Stimulated activated naive CD8-positive, alpha-beta T cell treated with anti-CD3 and anti-CD28 coated beads, Interleukin-15, Interleukin-2, amounts not matched to agents 100 U/mL and 50 U/mL, for 24 hours (primary cell): Measurements from ENCODE around the gene BPGM.
A peak's percentile ranks its signal among the peaks of the same experiment; 100 is the strongest.

Source experiments
- ATAC-seq: fragments of 150-1000 bp; cut with Tn5 transposase; one replicate; pipeline ENCODE4 v1.10.0; 2021
- DNase-seq: peaks from one replicate; pipeline ENCODE4 v3.0.0; 2021

The BPGM gene

GRCh38 chr7:134646425-134647305, at the start of gene BPGM:
TSS of gene BPGM (plus strand) at chr7:134646853. CDS start at chr7:134661508, 14,655 bp downstream.
- DNase-seq: peak; percentile 92
- peak; percentile 100 for ATAC-seq

- ATAC-seq: no peak
- DNase-seq: no peak
These were observed 47.3 kb upstream of the BPGM start for GRCh38 chr7:134599371-134599770.

GRCh38 chr7:134601459-134601858, 45.2 kb upstream of the BPGM start:
- no peak for ATAC-seq
- DNase-seq: no peak

- ATAC-seq (no peak), DNase-seq (no peak)
These were observed 43.7 kb upstream of the BPGM start for GRCh38 chr7:134602881-134603451.

GRCh38 chr7:134605978-134606923, 40.4 kb upstream of the BPGM start:
- DNase-seq (peak; percentile 66), ATAC-seq (peak; percentile 89)

- DNase-seq (no peak), ATAC-seq (no peak)
These were observed 35.0 kb upstream of the BPGM start for GRCh38 chr7:134611611-134612151.

- ATAC-seq: no peak
These were observed 34.5 kb upstream of the BPGM start for GRCh38 chr7:134612197-134612596.

GRCh38 chr7:134613623-134614347, 32.9 kb upstream of the BPGM start:
- DNase-seq (peak; percentile 17), ATAC-seq (peak; percentile 86)

More at GRCh38 chr7:134612197-134612596, 34.5 kb upstream of the BPGM start:
- DNase-seq: no peak

- ATAC-seq (no peak), DNase-seq (no peak)
These were observed 30.0 kb upstream of the BPGM start for GRCh38 chr7:134616611-134617010.

- DNase-seq: no peak
- ATAC-seq: no peak
These were observed 27.7 kb upstream of the BPGM start for GRCh38 chr7:134618756-134619530.

GRCh38 chr7:134619627-134620331, 26.9 kb upstream of the BPGM start:
- no peak for DNase-seq
- no peak for ATAC-seq

GRCh38 chr7:134622303-134622995, 24.2 kb upstream of the BPGM start:
- ATAC-seq (no peak), DNase-seq (no peak)

GRCh38 chr7:134623193-134623592, 23.5 kb upstream of the BPGM start:
- DNase-seq (no peak), ATAC-seq (no peak)

- no peak for DNase-seq
- no peak for ATAC-seq
These were observed 21.1 kb upstream of the BPGM start for GRCh38 chr7:134625550-134625949.

GRCh38 chr7:134627109-134627774, 19.4 kb upstream of the BPGM start:
- ATAC-seq: no peak

GRCh38 chr7:134627775-134628153, 18.9 kb upstream of the BPGM start:
- no peak for DNase-seq
- ATAC-seq: no peak

More at GRCh38 chr7:134627109-134627774, 19.4 kb upstream of the BPGM start:
- no peak for DNase-seq

- no peak for DNase-seq
- ATAC-seq: no peak
These were observed 17.2 kb upstream of the BPGM start for GRCh38 chr7:134629445-134629844.

GRCh38 chr7:134630237-134630636, 16.4 kb upstream of the BPGM start:
- ATAC-seq: no peak

GRCh38 chr7:134630893-134631292, 15.8 kb upstream of the BPGM start:
- ATAC-seq: no peak
- DNase-seq: no peak

More at GRCh38 chr7:134630237-134630636, 16.4 kb upstream of the BPGM start:
- DNase-seq: no peak
